Measurements from ENCODE around the gene TKT.

GRCh38 chr3:53223541-53223966 lies 32.3 kb downstream of the TKT start:
- TF ChIP-seq CTCF (IDR thresholded peaks at IDR 0.05; ENCODE audit: low read length): no peak
- TF ChIP-seq EZH2 (IDR thresholded peaks at IDR 0.05; ENCODE audit: borderline replicate concordance, low read length): no peak
